ENCODE results near the gene POU2AF1.

DNA sequence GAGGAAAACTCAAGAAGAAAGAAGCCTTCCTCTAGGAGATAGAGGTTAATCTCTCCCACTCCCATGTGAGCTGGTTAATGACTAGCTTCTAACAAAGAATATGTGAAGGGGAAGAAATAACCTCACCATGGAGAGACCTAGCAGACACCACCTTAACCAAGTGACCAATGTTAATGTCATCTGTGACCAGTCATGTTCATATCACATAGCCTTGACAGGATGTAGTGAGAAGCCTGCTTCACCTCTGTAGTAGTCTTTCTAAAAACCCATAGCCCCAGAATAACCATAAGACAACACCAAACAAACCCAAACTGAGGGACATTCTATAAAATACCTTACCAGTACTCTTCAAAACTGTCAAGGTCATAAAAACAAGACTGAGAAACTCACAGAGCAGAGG lies 21.5 kb upstream of the POU2AF1 start:
- TF ChIP-seq POLR2A (IDR thresholded peaks at IDR 0.05), result no peak
- TF ChIP-seq, protein P1, sequence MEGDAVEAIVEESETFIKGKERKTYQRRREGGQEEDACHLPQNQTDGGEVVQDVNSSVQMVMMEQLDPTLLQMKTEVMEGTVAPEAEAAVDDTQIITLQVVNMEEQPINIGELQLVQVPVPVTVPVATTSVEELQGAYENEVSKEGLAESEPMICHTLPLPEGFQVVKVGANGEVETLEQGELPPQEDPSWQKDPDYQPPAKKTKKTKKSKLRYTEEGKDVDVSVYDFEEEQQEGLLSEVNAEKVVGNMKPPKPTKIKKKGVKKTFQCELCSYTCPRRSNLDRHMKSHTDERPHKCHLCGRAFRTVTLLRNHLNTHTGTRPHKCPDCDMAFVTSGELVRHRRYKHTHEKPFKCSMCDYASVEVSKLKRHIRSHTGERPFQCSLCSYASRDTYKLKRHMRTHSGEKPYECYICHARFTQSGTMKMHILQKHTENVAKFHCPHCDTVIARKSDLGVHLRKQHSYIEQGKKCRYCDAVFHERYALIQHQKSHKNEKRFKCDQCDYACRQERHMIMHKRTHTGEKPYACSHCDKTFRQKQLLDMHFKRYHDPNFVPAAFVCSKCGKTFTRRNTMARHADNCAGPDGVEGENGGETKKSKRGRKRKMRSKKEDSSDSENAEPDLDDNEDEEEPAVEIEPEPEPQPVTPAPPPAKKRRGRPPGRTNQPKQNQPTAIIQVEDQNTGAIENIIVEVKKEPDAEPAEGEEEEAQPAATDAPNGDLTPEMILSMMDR (IDR thresholded peaks at IDR 0.05), result no peak

Measured in adrenal gland (tissue), 5 donors.